ENCODE data around the gene FAF1. TPM values are rescaled to one million over a fixed set of nuclear protein-coding genes. Genes with fewer than 3 reads are reported as not detected.
A peak's percentile ranks its signal among the peaks of the same experiment; 100 is the strongest.
"Not testable (repeated sequence)": the region's sequence is repeated elsewhere in the genome, so short reads cannot be mapped to it uniquely, and the experiment has no call there.

Gene FAF1
- total and polyA plus RNA-seq, 2 experiments from 2014 or later, result 7.2 to 49.1 TPM

GRCh38 chr1:50774759-50775351, 185.2 kb downstream of the FAF1 start:
- no peaks in the 10 kb centered on the region for H3K9me2 ChIP-seq (ENCODE audit: insufficient read depth)
- 0 to 6% methylated on average over 2 of the region's 2 CpGs for WGBS, 2 experiments (ENCODE audit: low coverage in 1 of 2, low lambda C conversion rate in 2 of 2, missing lambda C conversion rate in 2 of 2)
- H3K27ac ChIP-seq, result no peak overlapping the region
- in situ Hi-C loops (cut with MboI), result loop anchor here (10.0 kb wide), 2 partner anchors 250 to 420 kb away; no protein-coding TSS in a partner anchor
- H3K4me3 ChIP-seq, result no peak overlapping the region
- H4K20me1 ChIP-seq (ENCODE audit: insufficient read depth), result no peaks in the 10 kb centered on the region
- no peak overlapping the region for H2AFZ ChIP-seq
- no peak overlapping the region for H3K9ac ChIP-seq
- 0 out of 2 replicates have a peak, but pooled peaks cover 4% of the 10 kb centered on the region for H3K36me3 ChIP-seq (ENCODE audit: low read depth)
- peaks cover 14% of the 10 kb centered on the region; the same call in 1 of the 2 replicates for H3K79me2 ChIP-seq (ENCODE audit: insufficient read depth)
- no peaks in the 10 kb centered on the region for H3K27me3 ChIP-seq (replicated peaks; ENCODE audit: insufficient read depth)
- TF ChIP-seq EZH2 (IDR thresholded peaks at IDR 0.05; ENCODE audit: insufficient read depth, poor library complexity, severe bottlenecking) (no peak), EZH2phosphoT487 (IDR thresholded peaks at IDR 0.05; ENCODE audit: insufficient read depth, low read depth) (no peak)
- H3F3A ChIP-seq (ENCODE audit: insufficient read depth), result peaks cover 10% of the 10 kb centered on the region; the same call in 1 of the 2 replicates
- peak; percentile 80 for DNase-seq
- H3K9me3 ChIP-seq (ENCODE audit: low read depth), result no peaks in the 10 kb centered on the region
- H3K4me1 ChIP-seq (ENCODE audit: insufficient read depth), result no peaks in the 10 kb centered on the region
- H3K4me2 ChIP-seq (ENCODE audit: unreplicated experiment), result no peak overlapping the region

- in situ Hi-C loops (cut with MboI), result no loop called here
- H3K4me2 ChIP-seq (ENCODE audit: unreplicated experiment), result no peak overlapping the region
- no peaks in the 10 kb centered on the region for H3K4me1 ChIP-seq (ENCODE audit: insufficient read depth)
- no peaks in the 10 kb centered on the region for H3F3A ChIP-seq (ENCODE audit: insufficient read depth)
- H3K9me2 ChIP-seq (ENCODE audit: insufficient read depth), result no peaks in the 10 kb centered on the region
- no peak overlapping the region for H3K4me3 ChIP-seq
- no peak for DNase-seq
- no peaks in the 10 kb centered on the region for H4K20me1 ChIP-seq (ENCODE audit: insufficient read depth)
- H2AFZ ChIP-seq, result no peak overlapping the region
- no peaks in the 10 kb centered on the region for H3K9me3 ChIP-seq (ENCODE audit: low read depth)
- no peaks in the 10 kb centered on the region for H3K27me3 ChIP-seq (replicated peaks; ENCODE audit: insufficient read depth)
- TF ChIP-seq EZH2phosphoT487 (IDR thresholded peaks at IDR 0.05; ENCODE audit: insufficient read depth, low read depth) (no peak), EZH2 (IDR thresholded peaks at IDR 0.05; ENCODE audit: insufficient read depth, poor library complexity, severe bottlenecking) (no peak)
- no peak overlapping the region for H3K27ac ChIP-seq
- peaks cover 50% of the 10 kb centered on the region for H3K79me2 ChIP-seq (ENCODE audit: insufficient read depth)
- H3K9ac ChIP-seq, result no peak overlapping the region
- no peaks in the 10 kb centered on the region; the same call in 1 of the 2 replicates for H3K36me3 ChIP-seq (ENCODE audit: low read depth)
These were observed 193.4 kb downstream of the FAF1 start for GRCh38 chr1:50766688-50767087.

- H3F3A ChIP-seq (ENCODE audit: insufficient read depth); H4K20me1 ChIP-seq (ENCODE audit: insufficient read depth); H3K36me3 ChIP-seq (ENCODE audit: low read depth); in situ Hi-C loops (cut with MboI); H3K27me3 ChIP-seq (replicated peaks; ENCODE audit: insufficient read depth); H3K4me2 ChIP-seq (ENCODE audit: unreplicated experiment); H2AFZ ChIP-seq; H3K27ac ChIP-seq; H3K9me2 ChIP-seq (ENCODE audit: insufficient read depth); H3K4me1 ChIP-seq (ENCODE audit: insufficient read depth); H3K9me3 ChIP-seq (ENCODE audit: low read depth); H3K79me2 ChIP-seq (ENCODE audit: insufficient read depth); DNase-seq; H3K9ac ChIP-seq; H3K4me3 ChIP-seq: not testable (repeated sequence)
- WGBS, 2 experiments (ENCODE audit: low coverage in 1 of 2, low lambda C conversion rate in 2 of 2, missing lambda C conversion rate in 2 of 2), result 95 to 100% methylated on average over 3 of the region's 3 CpGs
These were observed 203.5 kb downstream of the FAF1 start for GRCh38 chr1:50756543-50756942.

GRCh38 chr1:50754764-50755163, 205.3 kb downstream of the FAF1 start:
- H3K27me3 ChIP-seq (replicated peaks; ENCODE audit: insufficient read depth); H3K9me2 ChIP-seq (ENCODE audit: insufficient read depth); H3K4me2 ChIP-seq (ENCODE audit: unreplicated experiment); H3K4me1 ChIP-seq (ENCODE audit: insufficient read depth); H4K20me1 ChIP-seq (ENCODE audit: insufficient read depth); H3K9me3 ChIP-seq (ENCODE audit: low read depth); H3K27ac ChIP-seq; H2AFZ ChIP-seq; in situ Hi-C loops (cut with MboI); DNase-seq; H3K4me3 ChIP-seq; H3K36me3 ChIP-seq (ENCODE audit: low read depth); H3K9ac ChIP-seq; H3F3A ChIP-seq (ENCODE audit: insufficient read depth); H3K79me2 ChIP-seq (ENCODE audit: insufficient read depth): not testable (repeated sequence)
- 60 to 64% methylated on average over 1 of the region's 1 CpG for WGBS, 2 experiments (ENCODE audit: low coverage in 1 of 2, low lambda C conversion rate in 2 of 2, missing lambda C conversion rate in 2 of 2)

GRCh38 chr1:50750021-50750619, 209.9 kb downstream of the FAF1 start:
- no peak for TF ChIP-seq EZH2 (IDR thresholded peaks at IDR 0.05; ENCODE audit: insufficient read depth, poor library complexity, severe bottlenecking)
- no peak for TF ChIP-seq EZH2phosphoT487 (IDR thresholded peaks at IDR 0.05; ENCODE audit: insufficient read depth, low read depth)
- Histone ChIP-seq H3K36me3 (ENCODE audit: low read depth) (no peaks in the 10 kb centered on the region), H3K9me3 (ENCODE audit: low read depth) (no peaks in the 10 kb centered on the region), H3K4me3 (no peak overlapping the region), H3F3A (ENCODE audit: insufficient read depth) (no peaks in the 10 kb centered on the region), H4K20me1 (ENCODE audit: insufficient read depth) (no peaks in the 10 kb centered on the region), H2AFZ (no peak overlapping the region), H3K79me2 (ENCODE audit: insufficient read depth) (no peaks in the 10 kb centered on the region), H3K4me2 (ENCODE audit: unreplicated experiment) (no peak overlapping the region), H3K9me2 (ENCODE audit: insufficient read depth) (no peaks in the 10 kb centered on the region), H3K9ac (no peak overlapping the region), H3K27me3 (replicated peaks; ENCODE audit: insufficient read depth) (no peaks in the 10 kb centered on the region), H3K27ac (no peak overlapping the region), H3K4me1 (ENCODE audit: insufficient read depth) (no peaks in the 10 kb centered on the region)
- in situ Hi-C loops (cut with MboI), result no loop called here
- WGBS, 2 experiments (ENCODE audit: low coverage in 1 of 2, low lambda C conversion rate in 2 of 2, missing lambda C conversion rate in 2 of 2), result 43 to 46% methylated on average over 2 of the region's 2 CpGs
- DNase-seq, result peak; percentile 60

All from GM23248 (cell line).